ENCODE measurements around the gene CD151. TPM values are rescaled to one million over a fixed set of nuclear protein-coding genes. Genes with fewer than 3 reads are reported as not detected.
A peak's percentile ranks its signal among the peaks of the same experiment; 100 is the strongest.

CD151 gene
- total RNA-seq, 1 experiment from 2014 or later = 115 TPM

GRCh38 chr11:830295-831117, 2.2 kb upstream of the CD151 start (continued):
- no peak for TF ChIP-seq E2F5 (CRISPR knock-in tag; IDR thresholded peaks at IDR 0.05)
- 0 out of 2 replicates have a peak, but pooled peaks have one; percentile 20 for TF ChIP-seq SMAD3 (CRISPR knock-in tag; IDR thresholded peaks at IDR 0.05; ENCODE audit: borderline replicate concordance)
- TF ChIP-seq ELF4 (CRISPR knock-in tag; IDR thresholded peaks at IDR 0.05; ENCODE audit: low read depth) = no peak; the same call in 1 of the 2 replicates
- no peak for TF ChIP-seq PREB (CRISPR knock-in tag; IDR thresholded peaks at IDR 0.05; ENCODE audit: borderline replicate concordance)
- no peak for TF ChIP-seq FOXK1 (CRISPR knock-in tag; IDR thresholded peaks at IDR 0.05)
- peak; percentile 67 for TF ChIP-seq FOXP4 (CRISPR knock-in tag; IDR thresholded peaks at IDR 0.05)
- no peak for TF ChIP-seq OVOL2 (CRISPR knock-in tag; IDR thresholded peaks at IDR 0.05; ENCODE audit: borderline replicate concordance)
- no peak for TF ChIP-seq JUN (CRISPR knock-in tag; IDR thresholded peaks at IDR 0.05)
- no peak for TF ChIP-seq NR2C2 (CRISPR knock-in tag; IDR thresholded peaks at IDR 0.05)
- TF ChIP-seq IRF2 (CRISPR knock-in tag; IDR thresholded peaks at IDR 0.05; ENCODE audit: borderline replicate concordance, low read depth) = no peak
- no peak for TF ChIP-seq TEAD4 (CRISPR knock-in tag; IDR thresholded peaks at IDR 0.05)
- no peak for TF ChIP-seq E2F4 (CRISPR knock-in tag; IDR thresholded peaks at IDR 0.05; ENCODE audit: borderline replicate concordance, low read depth)
- no peak for TF ChIP-seq CREB1 (CRISPR knock-in tag; IDR thresholded peaks at IDR 0.05)
- TF ChIP-seq USF2 (CRISPR knock-in tag; IDR thresholded peaks at IDR 0.05) = peak; percentile 83
- peak; percentile 82; the same call in 1 of the 2 replicates for TF ChIP-seq MAX (CRISPR knock-in tag; IDR thresholded peaks at IDR 0.05)
- TF ChIP-seq SMAD4 (CRISPR knock-in tag; IDR thresholded peaks at IDR 0.05) = no peak
- 0 out of 2 replicates have a peak, but pooled peaks have one; percentile 45 for TF ChIP-seq ATF1 (CRISPR knock-in tag; IDR thresholded peaks at IDR 0.05)
- TF ChIP-seq ZNF532 (CRISPR knock-in tag; IDR thresholded peaks at IDR 0.05; ENCODE audit: borderline replicate concordance) = no peak
- no peak for TF ChIP-seq ATF3 (CRISPR knock-in tag; conservative IDR thresholded peaks at IDR 0.05)
- peak; percentile 77; the same call in 1 of the 2 replicates for TF ChIP-seq NR3C1 (CRISPR knock-in tag; conservative IDR thresholded peaks at IDR 0.05; ENCODE audit: low read depth)
- TF ChIP-seq ESRRA (CRISPR knock-in tag; IDR thresholded peaks at IDR 0.05; ENCODE audit: borderline replicate concordance) = no peak
- TF ChIP-seq ETV6 (CRISPR knock-in tag; IDR thresholded peaks at IDR 0.05) = no peak
- peak; percentile 43; the same call in 1 of the 2 replicates for TF ChIP-seq PRDM15 (CRISPR knock-in tag; IDR thresholded peaks at IDR 0.05)

All from WTC11 (cell line).